CD4-positive, alpha-beta T cell treated with Interleukin-4 for 4 hours (primary cell): Measurements from ENCODE around the gene LHPP.
A peak's percentile ranks its signal among the peaks of the same experiment; 100 is the strongest.

Experiments used
- DNase-seq: peaks from one replicate; pipeline ENCODE4 v3.0.0-alpha.2; 2020

The LHPP gene

DNA sequence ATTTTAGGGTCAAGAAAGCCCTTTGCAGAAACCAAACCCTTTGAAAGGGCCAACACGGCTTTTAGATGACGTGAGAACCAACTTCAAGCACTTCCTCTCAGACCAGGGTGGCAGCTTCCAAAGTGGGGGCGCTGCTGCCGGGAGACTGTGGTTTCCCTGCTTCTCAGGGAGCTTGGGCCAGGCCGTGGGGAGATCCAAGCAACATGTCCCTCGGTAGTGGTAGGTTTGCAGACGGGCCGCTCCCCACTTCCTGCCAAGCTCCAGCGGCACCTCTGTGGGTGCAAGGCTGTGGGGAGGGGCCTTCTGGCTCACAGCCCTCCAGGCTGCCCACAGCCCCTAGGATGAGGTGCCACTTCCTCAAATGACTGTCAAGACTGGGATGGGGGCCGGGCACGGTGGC lies 150.1 kb downstream of the LHPP start:
- peak; percentile 56 for DNase-seq

DNA sequence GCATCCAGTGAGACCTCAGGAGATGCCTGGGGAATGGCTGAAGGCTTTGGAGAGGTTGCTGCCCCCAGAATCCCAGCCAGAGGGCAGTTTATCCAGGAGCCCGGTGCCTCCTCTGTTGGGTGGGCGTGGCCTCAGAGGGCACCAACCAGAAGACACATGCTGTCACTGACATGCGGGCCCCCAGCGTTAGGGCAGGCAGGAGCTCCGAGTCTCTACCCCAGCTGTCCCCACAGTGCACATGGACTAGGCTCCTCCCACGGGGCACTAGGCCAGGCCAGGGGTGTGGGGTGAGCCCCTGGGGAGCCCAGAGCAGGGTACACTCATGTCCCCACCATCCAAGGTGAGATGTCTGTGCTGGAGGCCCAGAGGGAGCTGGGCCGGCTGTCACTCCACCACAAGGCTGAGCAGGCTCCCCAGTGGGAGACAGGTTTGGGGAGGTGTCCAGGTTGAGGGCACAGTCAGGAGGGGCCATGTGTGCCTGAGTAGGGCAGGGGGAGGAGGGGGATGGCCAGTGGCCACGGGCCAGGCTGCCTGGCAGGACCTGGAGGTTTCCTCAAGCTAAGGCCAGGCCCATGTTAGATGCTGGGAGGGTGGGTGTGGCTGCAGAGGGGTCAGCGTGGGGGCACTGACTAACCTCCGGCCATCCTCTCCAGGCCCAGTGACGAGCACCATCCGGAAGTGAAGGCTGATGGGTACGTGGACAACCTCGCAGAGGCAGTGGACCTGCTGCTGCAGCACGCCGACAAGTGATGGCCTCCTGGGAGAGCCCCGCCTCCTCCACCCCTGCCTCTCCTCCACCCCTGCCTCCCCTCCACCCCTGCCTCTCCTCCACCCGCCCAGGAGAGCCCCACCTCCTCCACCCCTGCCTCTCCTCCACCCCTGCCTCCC lies 151.2 kb downstream of the LHPP start:
- peak; percentile 24 for DNase-seq

DNA sequence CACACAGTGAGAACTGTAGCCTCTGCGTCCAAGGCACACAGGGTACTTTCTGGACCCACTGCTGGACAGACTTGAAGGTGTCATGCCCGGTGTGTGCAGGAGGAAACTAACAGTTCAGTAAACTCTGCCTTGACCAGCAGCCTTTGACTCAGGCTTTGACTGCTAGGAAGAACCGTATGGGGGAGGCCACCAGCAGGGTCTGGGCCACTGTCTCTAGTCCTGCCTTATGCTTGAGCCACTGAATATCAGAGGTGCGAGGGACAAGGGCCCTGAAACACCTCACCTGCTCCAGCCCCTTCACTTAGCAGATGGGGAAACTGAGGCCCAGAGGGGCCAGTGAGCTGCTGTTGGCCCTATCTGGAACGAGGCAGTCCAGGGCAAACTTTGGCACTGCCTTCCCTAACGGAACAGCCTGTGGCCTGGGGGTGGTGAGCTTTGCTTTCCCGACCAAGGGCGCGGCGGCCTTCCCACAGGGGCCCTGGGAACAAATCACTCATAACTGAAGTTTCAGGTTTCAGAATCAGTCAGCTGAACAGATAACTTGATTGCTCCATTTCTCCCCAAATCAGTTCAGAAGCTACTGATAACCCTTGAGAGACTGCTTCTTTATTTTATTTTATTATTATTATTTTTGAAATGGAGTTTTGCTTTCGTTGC lies 152.5 kb downstream of the LHPP start:
- DNase-seq = no peak

DNA sequence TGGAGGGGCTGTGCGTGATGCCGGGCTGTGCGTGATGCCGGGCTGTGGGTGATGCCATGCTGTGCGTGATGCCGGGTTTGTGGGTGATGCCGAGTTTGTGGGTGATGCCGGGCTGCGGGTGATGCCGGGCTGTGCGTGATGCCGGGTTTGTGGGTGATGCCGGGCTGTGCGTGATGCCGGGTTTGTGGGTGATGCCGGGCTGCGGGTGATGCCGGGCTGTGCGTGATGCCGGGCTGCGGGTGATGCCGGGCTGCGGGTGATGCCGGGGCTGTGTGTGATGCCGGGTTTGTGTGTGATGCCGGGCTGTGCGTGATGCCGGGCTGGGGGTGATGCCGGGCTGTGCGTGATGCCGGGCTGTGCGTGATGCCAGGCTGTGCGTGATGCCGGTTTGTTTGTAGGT lies 153.6 kb downstream of the LHPP start:
- no peak for DNase-seq

DNA sequence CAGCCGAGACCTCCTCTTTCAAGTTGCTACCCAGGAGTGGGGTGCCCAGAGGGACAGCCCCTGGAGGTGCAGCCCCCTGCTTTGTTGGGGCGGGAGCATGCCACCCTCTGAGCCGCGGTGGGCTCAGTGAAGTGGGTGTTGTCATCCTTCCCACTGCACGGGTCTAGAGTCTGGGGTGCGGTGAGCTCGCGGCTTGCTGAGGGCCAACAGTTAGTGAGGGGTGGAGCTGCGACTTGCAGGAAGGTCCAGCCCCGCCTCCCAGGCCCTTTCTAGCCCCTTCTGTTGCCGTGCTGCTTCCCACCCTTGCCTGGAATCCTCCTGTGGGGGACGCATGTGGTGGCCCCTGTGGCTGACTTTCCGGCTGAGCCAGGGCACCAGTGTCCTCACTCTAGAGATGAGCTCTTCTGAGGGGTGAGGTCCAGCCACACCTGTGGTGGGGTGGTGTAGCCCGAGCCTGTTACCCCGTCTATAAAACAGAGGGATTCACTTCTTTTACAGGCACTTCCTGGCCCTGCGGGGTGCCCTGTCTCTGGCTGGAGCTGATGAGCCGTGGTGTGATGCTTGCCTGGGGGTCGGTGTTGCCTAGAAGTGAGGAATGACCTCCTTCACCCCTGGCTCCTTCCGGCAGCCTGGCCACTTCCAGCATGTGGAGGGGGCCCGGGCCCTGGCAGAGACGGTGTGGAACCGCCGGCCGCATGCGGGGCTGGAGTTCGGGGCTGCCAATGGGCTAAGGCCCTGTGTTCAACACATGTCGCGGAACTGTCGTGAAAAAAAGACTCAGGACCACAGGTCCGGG lies 154.6 kb downstream of the LHPP start:
- peak; percentile 27 for DNase-seq

DNA sequence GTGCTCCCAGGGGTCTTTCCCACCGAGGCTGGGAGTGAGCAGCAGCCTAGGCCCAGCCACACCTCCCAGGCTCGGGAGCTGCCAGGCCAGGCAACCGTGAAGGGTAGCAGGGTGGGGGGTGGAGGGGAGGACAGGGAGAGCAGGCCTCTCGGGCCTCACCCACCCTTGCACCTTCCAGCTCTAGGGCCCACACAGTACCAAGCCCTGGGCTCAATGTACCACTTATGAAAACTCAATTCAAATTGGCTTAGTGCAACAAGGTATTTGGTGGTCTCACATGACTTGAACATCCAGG lies 155.2 kb downstream of the LHPP start:
- no peak for DNase-seq

DNA sequence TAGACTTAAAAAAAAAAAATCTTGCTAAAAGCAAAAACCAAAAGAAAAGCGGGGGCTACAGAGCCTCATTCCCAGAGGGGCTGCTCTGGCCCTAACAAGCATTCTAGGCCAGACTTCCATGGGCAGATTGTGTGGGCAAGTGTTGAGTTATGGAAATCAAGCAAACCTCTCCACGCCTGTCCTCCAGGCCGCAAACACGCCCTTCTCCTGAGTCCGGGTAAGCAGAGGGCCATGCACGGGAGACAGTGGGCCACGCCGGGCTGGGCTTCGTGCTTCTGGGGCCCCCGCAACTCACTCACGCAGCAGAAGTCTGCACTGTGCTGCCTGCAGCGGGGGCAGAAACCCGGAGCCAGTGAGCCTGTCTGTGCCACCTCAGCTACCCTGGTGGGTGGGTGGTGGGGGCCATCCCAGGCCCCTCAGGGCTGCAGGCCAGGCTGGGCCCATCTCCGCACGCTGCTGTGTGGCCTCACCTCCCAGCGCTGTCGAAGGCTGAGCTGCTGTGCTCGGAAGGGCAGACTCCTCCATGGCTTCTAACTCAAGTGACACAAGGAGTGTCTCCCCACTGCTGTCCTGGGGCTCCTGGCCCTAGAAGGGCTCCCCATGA lies 156.9 kb downstream of the LHPP start:
- DNase-seq = no peak

DNA sequence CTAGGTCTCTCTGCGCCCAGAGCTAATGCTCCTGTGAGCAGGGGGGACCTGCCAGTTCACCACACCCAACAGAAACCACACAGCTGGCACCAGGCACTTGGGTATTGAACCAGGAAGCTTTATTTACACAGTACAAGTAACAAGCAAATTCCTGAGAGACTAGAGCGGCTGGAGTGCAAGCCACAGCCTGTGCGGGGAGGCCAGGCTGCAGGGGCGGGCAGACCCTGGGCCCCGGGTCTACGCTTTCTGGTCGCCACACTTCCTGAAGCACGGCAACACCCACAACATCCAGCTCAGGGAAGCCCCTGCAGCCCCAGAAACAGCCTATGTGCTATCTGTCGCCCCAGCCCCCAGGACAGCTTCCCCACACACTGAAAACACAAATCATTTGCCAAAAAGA lies 157.6 kb downstream of the LHPP start:
- peak; percentile 24 for DNase-seq

DNA sequence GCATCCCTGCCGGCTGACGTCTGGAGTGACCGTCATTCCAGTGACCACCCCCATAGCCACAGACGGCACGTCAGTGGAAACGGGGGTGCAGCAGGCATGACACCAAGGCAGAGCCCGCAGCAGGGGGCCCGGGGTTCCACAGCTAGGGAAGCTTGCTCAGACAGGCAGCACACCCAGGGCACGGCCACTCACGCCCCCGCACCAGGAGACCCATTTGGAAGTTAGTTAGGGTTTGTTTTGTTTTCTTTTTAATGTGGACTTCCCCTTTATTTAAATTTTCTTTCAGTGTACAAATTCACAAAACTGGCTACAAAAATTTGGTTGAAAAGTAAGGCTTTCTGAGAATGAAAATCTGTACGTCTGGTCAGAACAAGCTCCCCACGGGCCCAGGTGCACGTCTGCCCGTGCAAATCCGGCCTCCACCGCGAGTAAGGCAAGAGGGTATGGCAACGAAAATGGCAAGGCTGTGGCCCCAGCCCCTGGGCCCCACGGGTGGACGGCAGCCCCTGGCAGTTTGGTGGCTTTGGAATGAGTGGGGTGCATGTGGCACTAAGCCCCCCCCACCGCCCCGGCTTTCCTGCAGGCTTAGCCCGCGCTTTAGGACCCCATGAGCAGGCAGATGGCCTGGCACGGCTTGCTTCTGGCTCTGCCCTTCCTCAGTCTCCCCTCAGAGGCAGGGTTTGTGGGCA lies 158.3 kb downstream of the LHPP start:
- DNase-seq = no peak

DNA sequence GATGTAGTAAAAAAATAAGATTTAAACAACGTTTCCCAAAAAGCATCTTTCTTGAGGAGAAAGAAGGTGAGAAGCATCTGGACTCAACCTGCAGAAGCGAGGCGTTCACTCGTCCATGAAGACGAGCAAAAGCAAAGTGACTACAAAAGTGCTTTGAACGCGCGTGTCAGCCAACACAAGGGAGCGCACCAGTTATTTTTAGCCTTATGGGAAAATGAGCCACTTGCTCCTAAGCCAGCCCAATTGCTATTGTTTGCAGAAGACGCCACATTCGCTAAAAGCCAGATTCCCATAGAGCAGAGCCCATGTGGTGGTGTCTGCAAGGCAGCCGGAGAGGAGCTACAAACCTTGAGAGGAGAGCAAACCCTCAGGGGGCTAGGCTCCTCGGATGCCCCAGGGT lies 160.0 kb downstream of the LHPP start:
- no peak for DNase-seq

DNA sequence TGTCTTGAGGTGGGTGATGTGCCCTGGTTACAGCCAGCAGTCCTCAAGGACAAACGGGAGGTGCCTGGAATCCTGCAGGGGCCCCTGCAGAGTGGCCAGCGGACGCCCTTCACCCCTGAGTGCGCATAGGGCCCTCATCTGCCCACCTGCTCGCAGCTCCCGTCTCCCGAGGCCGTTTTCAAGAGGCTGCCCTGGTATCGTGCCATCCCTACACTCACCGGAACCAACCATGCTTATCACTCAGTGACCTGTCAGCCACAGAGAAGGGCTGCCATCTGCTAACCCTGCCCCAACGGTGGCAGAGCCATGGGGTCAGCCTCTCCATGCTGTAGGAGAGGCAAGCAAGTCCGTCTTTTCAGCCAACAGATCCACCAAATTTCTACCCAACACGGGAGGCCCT lies 160.5 kb downstream of the LHPP start:
- no peak for DNase-seq

DNA sequence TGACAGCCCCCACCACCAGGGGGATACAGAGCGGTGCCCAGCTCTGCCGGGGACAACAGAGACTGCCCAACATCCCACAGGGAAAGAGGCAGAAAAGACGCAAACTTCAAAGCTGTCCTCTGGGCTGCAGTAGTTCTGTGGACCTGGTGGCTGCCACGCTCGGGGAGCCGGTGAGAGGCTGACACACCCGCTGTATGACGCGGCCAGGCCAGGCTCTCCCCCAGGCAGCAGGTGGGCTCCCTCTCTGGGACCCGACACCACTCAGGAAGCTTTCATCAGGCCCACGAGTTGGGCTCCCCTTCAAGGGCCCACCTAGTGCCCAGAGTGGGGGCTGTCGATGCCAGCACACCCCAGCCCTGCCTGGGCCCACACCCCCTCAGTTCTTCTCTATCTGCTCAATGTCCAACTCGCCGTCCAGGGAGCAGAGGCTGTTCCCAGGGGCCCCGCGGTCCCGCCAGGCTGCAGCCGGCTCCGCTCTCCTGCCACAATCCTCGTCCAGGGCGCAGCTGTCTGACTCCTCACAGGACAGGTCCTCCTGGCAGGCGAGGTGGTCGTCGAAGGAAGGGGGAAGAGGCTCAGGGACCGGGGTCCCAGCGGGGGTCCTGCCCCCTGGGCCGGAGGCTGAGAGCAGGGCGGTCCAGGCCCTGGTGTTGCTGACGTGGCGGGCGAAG lies 161.4 kb downstream of the LHPP start:
- DNase-seq = no peak

DNA sequence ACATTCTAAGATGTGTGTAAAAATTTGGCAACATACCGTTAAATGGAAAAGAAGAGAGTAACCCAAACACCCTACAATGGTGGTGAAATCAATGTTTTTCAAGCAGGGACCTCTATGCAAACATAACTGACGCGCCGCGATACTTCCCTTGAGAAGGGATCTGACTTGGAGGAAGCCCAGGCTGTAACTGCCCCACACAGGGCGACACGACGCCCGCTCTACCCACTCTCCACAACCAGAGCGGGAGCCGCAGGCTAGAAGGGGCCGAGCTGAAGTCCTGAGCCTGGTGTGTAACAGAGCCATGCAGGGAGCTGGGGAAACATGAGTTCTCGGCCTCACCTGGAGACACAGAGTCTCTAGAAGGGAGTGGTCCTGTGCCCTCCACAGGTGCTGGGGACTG lies 162.4 kb downstream of the LHPP start:
- DNase-seq = no peak

DNA sequence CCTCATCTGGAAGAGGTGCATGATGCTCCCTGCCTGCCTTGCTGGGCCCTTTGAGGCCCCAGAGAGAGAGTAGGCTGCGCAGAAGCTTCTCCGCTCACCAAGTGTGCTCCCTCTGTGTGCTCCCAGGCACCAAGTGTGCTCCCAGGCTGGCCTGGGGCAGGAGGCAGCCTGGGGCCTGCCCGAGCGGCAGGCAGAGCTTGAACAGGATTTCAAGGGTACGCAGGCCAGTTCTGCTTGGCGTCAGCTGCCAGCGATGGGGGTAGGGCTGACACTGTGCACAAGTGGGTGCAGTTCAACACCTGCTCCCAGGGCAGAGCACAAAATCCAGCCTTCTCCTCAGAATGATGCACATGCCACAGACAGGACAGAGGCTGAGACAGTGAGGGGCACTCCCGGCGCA lies 162.8 kb downstream of the LHPP start:
- DNase-seq = no peak

DNA sequence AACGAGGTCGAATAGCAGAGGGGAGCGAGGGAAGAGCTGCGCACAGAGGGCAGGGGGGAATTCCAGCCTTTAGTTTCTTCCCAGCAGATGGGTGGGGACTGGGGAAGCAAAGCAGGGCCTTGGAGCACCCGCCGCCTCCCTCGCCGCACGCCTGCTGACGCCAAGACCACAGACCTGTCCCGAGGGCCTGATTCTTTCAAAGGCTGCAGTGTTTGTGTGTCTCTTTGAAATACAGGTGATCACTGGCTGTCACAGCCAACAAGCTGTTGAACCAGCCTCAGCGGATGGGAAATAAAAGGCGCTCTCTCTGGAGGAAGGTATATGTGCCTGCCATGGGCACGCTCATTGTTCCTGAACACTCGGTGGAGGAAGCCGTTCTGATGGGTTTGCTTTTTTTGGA lies 163.3 kb downstream of the LHPP start:
- no peak for DNase-seq

DNA sequence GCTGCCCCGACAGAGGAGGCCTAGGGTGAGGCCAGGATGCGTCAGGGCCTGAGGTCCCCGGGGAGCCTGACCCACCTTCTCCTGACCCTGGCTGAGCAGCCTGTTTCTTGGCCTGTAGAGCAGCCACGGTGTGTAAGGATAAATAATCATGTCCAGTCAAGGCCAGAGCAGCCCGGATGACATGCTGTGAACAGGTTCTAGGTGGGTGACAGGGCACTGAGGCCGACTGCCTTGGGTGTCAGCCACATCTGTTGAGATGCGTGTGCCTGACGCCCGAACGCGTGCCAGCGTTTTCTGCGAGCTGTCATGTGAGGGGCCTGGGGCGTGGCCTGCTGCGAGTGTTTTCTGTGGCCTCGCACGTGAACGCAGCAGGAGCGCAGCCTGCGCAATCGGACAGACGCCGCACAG lies 164.2 kb downstream of the LHPP start:
- no peak for DNase-seq

DNA sequence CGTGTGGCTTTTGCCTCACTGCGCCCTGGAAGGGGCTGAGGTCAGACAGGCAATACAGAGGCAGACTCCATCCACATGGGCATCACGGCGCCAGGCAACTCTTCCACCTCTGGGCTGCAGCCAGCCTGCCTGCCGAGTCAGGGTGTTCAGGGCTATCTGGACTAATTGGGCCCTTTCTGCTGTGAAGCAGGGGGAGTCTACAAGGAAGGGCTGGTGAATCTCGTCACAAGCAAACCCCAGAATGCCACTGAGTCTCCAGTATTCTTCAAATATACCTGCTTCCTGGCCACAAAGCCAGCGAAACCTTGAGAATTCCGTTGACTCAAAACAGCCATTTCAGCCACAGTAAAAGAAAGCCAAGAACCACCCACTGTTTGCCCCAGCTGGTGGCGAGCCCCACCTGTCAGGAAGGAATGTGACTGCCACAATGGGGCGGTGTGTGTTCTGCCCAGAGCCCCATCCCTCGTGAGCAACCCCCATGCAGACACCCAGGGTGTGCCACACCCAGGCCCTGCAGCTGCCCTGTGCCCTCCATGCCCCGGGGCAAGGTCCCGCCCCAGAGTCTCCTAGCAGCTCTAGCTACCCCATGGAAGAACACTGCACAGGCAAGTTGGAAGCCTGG lies 165.2 kb downstream of the LHPP start:
- DNase-seq = peak; percentile 72

DNA sequence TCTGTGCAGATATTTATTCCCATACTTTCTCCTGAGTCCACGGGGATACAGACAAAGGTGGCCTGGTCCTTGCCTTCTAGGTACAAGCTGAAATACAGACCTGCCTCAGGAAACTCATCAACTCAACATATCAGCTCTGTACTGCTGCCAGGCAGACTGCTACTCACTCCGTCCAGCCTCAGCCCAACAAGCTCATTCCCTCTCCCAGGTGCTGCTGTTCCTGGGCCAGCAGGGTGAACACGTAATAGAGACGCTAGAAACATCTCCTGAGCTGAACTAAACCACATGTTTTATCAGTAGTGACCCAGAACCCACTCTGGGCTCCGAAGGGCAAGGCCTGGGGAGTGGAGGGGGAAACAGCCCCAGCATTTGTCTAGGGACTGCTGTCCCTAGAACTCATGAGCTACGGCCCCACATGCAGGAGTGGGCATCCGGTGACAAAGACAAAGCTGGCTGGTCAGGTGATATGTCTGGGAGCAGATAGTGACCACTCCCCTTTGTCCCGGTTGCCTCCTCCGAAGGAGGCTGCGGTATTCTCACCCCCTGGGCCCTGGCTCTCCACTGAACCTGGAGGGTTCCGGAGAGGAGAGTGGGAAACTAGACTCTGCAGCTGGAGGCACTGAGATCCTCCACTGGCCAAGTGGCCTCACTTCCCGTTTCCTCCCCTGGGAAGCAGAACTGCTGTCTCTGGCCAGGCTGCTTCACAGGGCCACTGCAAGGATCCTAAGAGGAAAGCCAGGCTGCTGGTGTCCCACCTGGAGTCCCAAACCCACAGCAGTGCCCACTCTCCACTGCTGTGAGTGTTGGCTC lies 166.4 kb downstream of the LHPP start:
- no peak for DNase-seq

DNA sequence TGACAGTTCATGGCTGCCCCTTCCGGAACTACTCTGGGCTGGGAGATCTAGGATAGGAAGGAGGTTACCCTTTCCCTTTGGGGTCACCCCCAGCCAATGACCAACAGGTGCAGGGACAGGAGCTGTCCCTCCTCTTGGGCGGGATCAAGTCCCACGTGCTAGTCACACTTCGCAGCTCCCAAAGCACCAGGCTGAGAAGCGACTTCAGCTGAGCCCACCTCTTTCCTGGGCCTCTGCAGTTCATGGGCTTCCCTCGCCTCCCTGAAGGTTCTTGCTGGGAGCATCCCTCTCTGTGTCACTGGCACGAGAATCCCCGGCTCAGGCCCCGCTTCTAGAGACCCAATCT lies 167.0 kb downstream of the LHPP start:
- DNase-seq = no peak

DNA sequence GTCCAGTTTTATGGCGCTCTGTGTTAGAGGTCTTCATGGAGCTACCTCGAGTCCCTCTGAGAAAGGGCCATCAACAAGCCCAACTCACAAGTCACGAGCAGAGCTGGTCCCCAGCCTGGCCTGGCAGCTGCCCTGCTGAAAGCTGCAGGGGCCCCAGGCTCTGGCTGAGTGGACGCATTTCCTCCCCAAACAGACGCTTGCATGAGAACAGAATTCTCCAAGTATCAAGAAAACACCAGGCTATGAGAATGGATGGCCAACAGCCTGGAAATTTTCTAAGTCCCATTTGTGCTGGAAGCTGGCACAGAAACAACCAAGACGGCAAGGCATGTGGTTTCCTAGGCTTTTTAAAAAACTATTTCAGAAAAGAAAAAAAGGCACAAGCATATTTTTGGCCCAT lies 167.8 kb downstream of the LHPP start:
- no peak for DNase-seq

DNA sequence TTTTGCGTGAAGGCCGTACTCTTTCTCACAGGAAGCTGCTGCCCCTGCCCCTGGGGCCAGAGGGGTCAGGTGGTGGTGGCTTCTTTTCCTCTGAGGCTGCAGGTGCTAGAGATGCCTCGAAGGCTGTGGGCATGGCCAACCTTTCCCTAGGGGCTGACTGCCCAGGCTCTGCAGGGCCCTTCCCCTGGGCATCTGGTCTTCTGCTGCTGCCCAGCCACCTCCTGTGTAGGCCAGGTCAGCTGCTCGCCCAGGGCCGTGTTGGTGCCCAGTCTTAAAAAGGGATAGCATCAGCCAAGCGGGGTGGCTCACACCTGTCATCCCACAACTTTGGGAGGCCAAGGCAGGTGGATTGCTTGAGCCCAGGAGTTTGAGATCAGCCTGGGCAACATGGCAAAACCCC lies 168.2 kb downstream of the LHPP start:
- DNase-seq = no peak
